Measurements from ENCODE around the gene XXYLT1.
"Not testable (repeated sequence)": the region's sequence is repeated elsewhere in the genome, so short reads cannot be mapped to it uniquely, and the experiment has no call there.

Gene XXYLT1

GRCh38 chr3:195063581-195064193 is 207.3 kb downstream of the XXYLT1 start:
- DNase-seq (ENCODE audit: low read depth, low spot score), result no peak

- DNase-seq (ENCODE audit: low read depth, low spot score), result no peak
Measured at GRCh38 chr3:195062866-195063540, 208.0 kb downstream of the XXYLT1 start.

- no peak for DNase-seq (ENCODE audit: low read depth, low spot score)
Measured at GRCh38 chr3:195061756-195062655, 209.0 kb downstream of the XXYLT1 start.

GRCh38 chr3:195060531-195061291 is 210.2 kb downstream of the XXYLT1 start:
- no peak for DNase-seq (ENCODE audit: low read depth, low spot score)

- DNase-seq (ENCODE audit: low read depth, low spot score), result no peak
Measured at GRCh38 chr3:195060217-195060481, 210.8 kb downstream of the XXYLT1 start.

- DNase-seq (ENCODE audit: low read depth, low spot score), result no peak
Measured at GRCh38 chr3:195059471-195060216, 211.3 kb downstream of the XXYLT1 start.

- no peak for DNase-seq (ENCODE audit: low read depth, low spot score)
Measured at GRCh38 chr3:195059006-195059350, 212.0 kb downstream of the XXYLT1 start.

GRCh38 chr3:195058336-195059005 is 212.5 kb downstream of the XXYLT1 start:
- DNase-seq (ENCODE audit: low read depth, low spot score), result no peak

GRCh38 chr3:195057716-195058115 is 213.2 kb downstream of the XXYLT1 start:
- no peak for DNase-seq (ENCODE audit: low read depth, low spot score)

GRCh38 chr3:195056506-195056905 is 214.5 kb downstream of the XXYLT1 start:
- DNase-seq (ENCODE audit: low read depth, low spot score), result no peak

GRCh38 chr3:195054311-195054710 is 216.6 kb downstream of the XXYLT1 start:
- DNase-seq (ENCODE audit: low read depth, low spot score), result no peak

GRCh38 chr3:195052939-195053338 is 218.0 kb downstream of the XXYLT1 start:
- no peak for DNase-seq (ENCODE audit: low read depth, low spot score)

- not testable (repeated sequence) for DNase-seq (ENCODE audit: low read depth, low spot score)
Measured at GRCh38 chr3:195050296-195050695, 220.7 kb downstream of the XXYLT1 start.

GRCh38 chr3:195048059-195048905 is 222.7 kb downstream of the XXYLT1 start:
- no peak for DNase-seq (ENCODE audit: low read depth, low spot score)

- DNase-seq (ENCODE audit: low read depth, low spot score), result no peak
Measured at GRCh38 chr3:195047536-195047935, 223.4 kb downstream of the XXYLT1 start.

GRCh38 chr3:195046441-195046840 is 224.5 kb downstream of the XXYLT1 start:
- DNase-seq (ENCODE audit: low read depth, low spot score), result no peak

- DNase-seq (ENCODE audit: low read depth, low spot score), result no peak
Measured at GRCh38 chr3:195045481-195046210, 225.3 kb downstream of the XXYLT1 start.

GRCh38 chr3:195044411-195044810 is 226.5 kb downstream of the XXYLT1 start:
- DNase-seq (ENCODE audit: low read depth, low spot score), result no peak

Data from ELF-1 (cell line).